Stomach (tissue), 4 donors: ENCODE measurements around the gene BRD9.

ENCODE experiments used
- CTCF ChIP-seq, 7 experiments: fragments of 450-650 bp in 4 of 7; fragments of 200-600 bp in 3 of 7; sonication (generic) in 3 of 7; IDR thresholded peaks; one replicate each; pipeline ENCODE4 v1.5.1; 2016 to 2019; ENCODE audit warnings: antibody characterized with exemption in 7 of 7, control low read depth in 2 of 7, mild to moderate bottlenecking in 1 of 7
- EP300 ChIP-seq: sonication (generic); formaldehyde crosslinking; IDR thresholded peaks from one replicate; pipeline ENCODE4 v1.6.1; 2017; ENCODE audit warnings: antibody characterized with exemption
- POLR2A ChIP-seq, 4 donors: fragments of 450-650 bp; IDR thresholded peaks; one replicate each; pipeline ENCODE4 v1.6.1; 2016; ENCODE audit warnings: antibody characterized with exemption in 4 of 4, control low read depth in 2 of 4, mild to moderate bottlenecking in 1 of 4, moderate library complexity in 1 of 4

DNA sequence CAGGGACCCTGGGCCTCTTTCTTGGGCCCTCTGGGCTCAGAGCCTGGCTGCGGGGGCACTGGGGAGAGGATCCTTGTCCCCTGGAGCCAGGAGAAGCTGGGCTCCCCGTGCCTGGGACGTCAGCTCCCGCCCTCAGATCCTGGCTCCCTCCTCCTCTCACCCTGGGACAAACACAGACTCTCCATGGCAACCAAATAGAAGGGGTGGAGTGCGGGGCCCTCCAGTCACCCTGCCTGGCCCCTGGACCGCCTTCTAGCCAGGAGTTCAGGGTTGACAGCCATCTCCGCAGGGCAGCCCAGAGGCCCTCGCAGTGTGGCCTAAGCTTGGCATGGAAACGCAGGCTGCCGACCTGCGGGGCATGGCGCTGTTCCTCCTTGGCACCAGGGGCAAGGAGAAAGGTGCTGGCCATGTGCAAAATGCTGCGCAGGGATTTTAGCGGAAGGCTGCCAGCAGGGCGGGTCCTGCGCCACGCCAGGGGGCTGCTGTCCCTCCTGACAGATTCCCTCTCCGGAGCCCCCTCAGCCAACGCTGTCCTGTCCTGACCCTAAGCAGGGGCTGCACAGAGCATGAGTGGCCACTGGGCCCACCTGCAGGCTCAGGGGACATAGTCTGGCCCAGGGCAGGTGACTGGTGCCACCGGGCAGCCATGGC is 42.8 kb downstream of the BRD9 start:
- TF ChIP-seq CTCF (IDR thresholded peaks at IDR 0.05) (no peak), POLR2A (IDR thresholded peaks at IDR 0.05) (no peak), EP300 (no peak)
